ENCODE results near the gene FXYD6.

- no peak for TF ChIP-seq POLR2A (IDR thresholded peaks at IDR 0.05)
- no peak for TF ChIP-seq CTCF (IDR thresholded peaks at IDR 0.05)
Observed at GRCh38 chr11:117827521-117828511, 48.6 kb downstream of the FXYD6 start.
